H9 (cell line): ENCODE results near the gene HOATZ. TPM values are rescaled to one million over a fixed set of nuclear protein-coding genes. Genes with fewer than 3 reads are reported as not detected.

Experiments
- DNase-seq: peaks from one replicate; pipeline ENCODE4 v3.0.0-alpha.2; 2017
- H2AFZ ChIP-seq: one replicate; pipeline ENCODE4 v1.6.1; 2013; ENCODE audit warnings: mild to moderate bottlenecking, low read length, control low read depth, moderate library complexity
- H2AK5ac ChIP-seq: 2 replicates; pipeline ENCODE4 v1.6.1; 2013; ENCODE audit warnings: low read length, control low read depth, mixed read lengths; ENCODE audit not compliant: insufficient read length
- H2BK120ac ChIP-seq: one replicate; pipeline ENCODE4 v1.6.1; 2013; ENCODE audit warnings: low read depth, mild to moderate bottlenecking, low read length, control low read depth, inconsistent platforms; ENCODE audit not compliant: poor library complexity, severe bottlenecking
- H2BK12ac ChIP-seq: 2 replicates; pipeline ENCODE4 v1.6.1; 2013; ENCODE audit warnings: low read length, control low read depth, mixed read lengths, low read depth; ENCODE audit not compliant: insufficient read length
- H2BK15ac ChIP-seq: 2 replicates; pipeline ENCODE4 v1.6.1; 2013; ENCODE audit warnings: low read depth, low read length, control low read depth
- H2BK20ac ChIP-seq: one replicate; pipeline ENCODE4 v1.6.1; 2013; ENCODE audit warnings: low read depth, mild to moderate bottlenecking, low read length, control low read depth, inconsistent platforms; ENCODE audit not compliant: poor library complexity, severe bottlenecking
- H2BK5ac ChIP-seq: 2 replicates; pipeline ENCODE4 v1.6.1; 2013; ENCODE audit warnings: low read length, control low read depth, mixed read lengths; ENCODE audit not compliant: insufficient read length
- H3K14ac ChIP-seq: 2 replicates; pipeline ENCODE4 v1.6.1; 2013; ENCODE audit warnings: low read length, control low read depth; ENCODE audit not compliant: insufficient read depth
- H3K18ac ChIP-seq: 2 replicates; pipeline ENCODE4 v1.6.1; 2013; ENCODE audit warnings: low read depth, mild to moderate bottlenecking, mixed read lengths, low read length, control low read depth; ENCODE audit not compliant: insufficient read length
- H3K23ac ChIP-seq: 2 replicates; pipeline ENCODE4 v1.6.1; 2013; ENCODE audit warnings: low read length, control low read depth, mixed read lengths, low read depth; ENCODE audit not compliant: insufficient read length
- H3K23me2 ChIP-seq: 2 replicates; pipeline ENCODE4 v1.6.1; 2013; ENCODE audit warnings: low read depth, mild to moderate bottlenecking, mixed read lengths, low read length, control low read depth; ENCODE audit not compliant: insufficient read length, poor library complexity, severe bottlenecking
- H3K27ac ChIP-seq: 2 replicates; pipeline ENCODE4 v1.5.1; 2013; ENCODE audit warnings: low read length, control low read depth, mixed read lengths, low read depth; ENCODE audit not compliant: insufficient read length
- H3K27me3 ChIP-seq: 2 replicates; pipeline ENCODE4 v1.6.1; 2013; ENCODE audit warnings: low read length, control low read depth, inconsistent platforms; ENCODE audit not compliant: insufficient read depth
- H3K4ac ChIP-seq: 2 replicates; pipeline ENCODE4 v1.6.1; 2013; ENCODE audit warnings: low read depth, mild to moderate bottlenecking, control low read depth, inconsistent platforms, low read length, moderate library complexity
- H3K4me1 ChIP-seq: 2 replicates; pipeline ENCODE4 v1.6.1; 2013; ENCODE audit warnings: low read length, control low read depth, inconsistent platforms; ENCODE audit not compliant: insufficient read depth
- H3K4me2 ChIP-seq: 2 replicates; pipeline ENCODE4 v1.6.1; 2013; ENCODE audit warnings: low read length, control low read depth, mixed read lengths; ENCODE audit not compliant: insufficient read length, insufficient read depth
- H3K56ac ChIP-seq: 2 replicates; pipeline ENCODE4 v1.6.1; 2013; ENCODE audit warnings: low read depth, mild to moderate bottlenecking, mixed read lengths, low read length, control low read depth; ENCODE audit not compliant: insufficient read length
- H3K79me1 ChIP-seq: 2 replicates; pipeline ENCODE4 v1.6.1; 2013; ENCODE audit warnings: low read depth, mild to moderate bottlenecking, moderate library complexity, low read length, control low read depth, inconsistent platforms; ENCODE audit not compliant: insufficient read depth, poor library complexity, severe bottlenecking
- H3K79me2 ChIP-seq: 2 replicates; pipeline ENCODE4 v1.6.1; 2013; ENCODE audit warnings: low read length, control low read depth, inconsistent platforms; ENCODE audit not compliant: insufficient read depth
- H3K9ac ChIP-seq: 2 replicates; pipeline ENCODE4 v1.6.1; 2013; ENCODE audit warnings: low read length, control low read depth, mixed read lengths; ENCODE audit not compliant: insufficient read length; ENCODE audit errors: extremely low read depth
- H3K9me3 ChIP-seq: one replicate; pipeline ENCODE4 v1.6.1; 2013; ENCODE audit warnings: low read depth, low read length, inconsistent platforms; ENCODE audit not compliant: control insufficient read depth
- H3T11ph ChIP-seq: one replicate; pipeline ENCODE4 v1.6.1; 2013; ENCODE audit warnings: mild to moderate bottlenecking, low read length, control low read depth, inconsistent platforms
- H4K20me1 ChIP-seq: one replicate; pipeline ENCODE4 v1.6.1; 2013; ENCODE audit not compliant: control insufficient read depth, insufficient read length, insufficient read depth
- H4K5ac ChIP-seq: 2 replicates; pipeline ENCODE4 v1.6.1; 2013; ENCODE audit warnings: low read depth, mild to moderate bottlenecking, mixed read lengths, low read length, control low read depth; ENCODE audit not compliant: insufficient read length
- H4K8ac ChIP-seq: replicated peaks from 2 replicates; pipeline ENCODE4 v1.6.1; 2013; ENCODE audit warnings: low read length, control low read depth, mixed read lengths, low read depth; ENCODE audit not compliant: insufficient read length
- H4K91ac ChIP-seq: 2 replicates; pipeline ENCODE4 v1.6.1; 2013; ENCODE audit warnings: low read depth, mild to moderate bottlenecking, moderate library complexity, mixed read lengths, low read length, control low read depth; ENCODE audit not compliant: insufficient read length
- H3K27ac Mint-ChIP-seq, 3 experiments: 2 replicates in 2 of 3; 3 replicates in 1 of 3; pipeline ENCODE4 v1.8.0; 2020 to 2021; ENCODE audit warnings: mixed read lengths in 3 of 3, mild to moderate bottlenecking in 1 of 3, moderate library complexity in 1 of 3
- H3K27me3 Mint-ChIP-seq: 2 replicates; pipeline ENCODE4 v1.8.0; 2021; ENCODE audit warnings: low read depth, mild to moderate bottlenecking, moderate library complexity, mixed read lengths
- H3K36me3 Mint-ChIP-seq, 3 experiments: 2 replicates in 2 of 3; 3 replicates in 1 of 3; pipeline ENCODE4 v1.8.0; 2020 to 2021; ENCODE audit warnings: low read depth in 3 of 3, mixed read lengths in 3 of 3; ENCODE audit not compliant: insufficient read depth in 1 of 3
- H3K4me1 Mint-ChIP-seq, 2 experiments: 2 replicates each; pipeline ENCODE4 v1.8.0; 2020; ENCODE audit warnings: mixed read lengths in 2 of 2
- H3K4me3 Mint-ChIP-seq, 2 experiments: 2 replicates in 1 of 2; 3 replicates in 1 of 2; pipeline ENCODE4 v1.8.0; 2020 to 2021; ENCODE audit warnings: mild to moderate bottlenecking in 2 of 2, mixed read lengths in 2 of 2, moderate library complexity in 1 of 2
- H3K9me3 Mint-ChIP-seq, 2 experiments: 2 replicates in 1 of 2; 3 replicates in 1 of 2; pipeline ENCODE4 v1.8.0; 2020; ENCODE audit warnings: mild to moderate bottlenecking in 2 of 2, mixed read lengths in 2 of 2, moderate library complexity in 1 of 2
- WGBS: extraction: QIAGEN DNeasy Blood & Tissue Kit; methylation state at CpG from one replicate; pipeline ENCODE4 v1.1.7; 2013; ENCODE audit warnings: missing lambda C conversion rate, low lambda C conversion rate, mixed read lengths; ENCODE audit not compliant: insufficient read length; ENCODE audit errors: extremely low coverage; 5-methylcytosine and 5-hydroxymethylcytosine counted together
- total RNA-seq: library from RNA; stranded (reverse); gene quantifications from 2 replicates; pipeline ENCODE4 v1.2.1, GENCODE V29; 2021
- TF ChIP-seq, protein P1 (sequence below): fragments of 200-600 bp; sonication (generic); conservative IDR thresholded peaks from 3 replicates; pipeline ENCODE4 v1.8.0; 2021; ENCODE audit warnings: antibody characterized with exemption, mild to moderate bottlenecking

Gene HOATZ
- total RNA-seq, 1 experiment from 2014 or later, result not detected

DNA sequence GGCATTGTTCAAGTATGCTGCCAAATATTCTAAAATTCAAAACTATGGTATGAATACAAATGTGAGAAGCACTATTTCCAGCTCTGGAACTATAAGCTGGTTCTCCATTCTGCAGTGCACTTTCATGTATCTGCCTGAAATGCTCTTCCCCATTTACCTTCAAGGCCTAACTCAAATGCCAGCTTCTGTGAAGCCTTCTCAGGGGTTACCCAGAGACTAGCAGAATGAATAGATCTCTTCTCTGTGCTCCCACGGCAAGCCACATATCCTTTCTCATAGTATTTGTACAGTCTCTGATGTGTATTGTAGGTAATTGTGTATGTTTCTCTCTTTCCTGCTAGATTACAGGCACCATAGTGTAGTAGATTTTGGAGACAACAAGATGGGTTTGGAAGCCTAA, 4.1 kb downstream of the HOATZ start:
- H3K4ac ChIP-seq, result no peak overlapping the region
- no peaks in the 10 kb centered on the region for H3K79me2 ChIP-seq
- TF ChIP-seq, protein P1, sequence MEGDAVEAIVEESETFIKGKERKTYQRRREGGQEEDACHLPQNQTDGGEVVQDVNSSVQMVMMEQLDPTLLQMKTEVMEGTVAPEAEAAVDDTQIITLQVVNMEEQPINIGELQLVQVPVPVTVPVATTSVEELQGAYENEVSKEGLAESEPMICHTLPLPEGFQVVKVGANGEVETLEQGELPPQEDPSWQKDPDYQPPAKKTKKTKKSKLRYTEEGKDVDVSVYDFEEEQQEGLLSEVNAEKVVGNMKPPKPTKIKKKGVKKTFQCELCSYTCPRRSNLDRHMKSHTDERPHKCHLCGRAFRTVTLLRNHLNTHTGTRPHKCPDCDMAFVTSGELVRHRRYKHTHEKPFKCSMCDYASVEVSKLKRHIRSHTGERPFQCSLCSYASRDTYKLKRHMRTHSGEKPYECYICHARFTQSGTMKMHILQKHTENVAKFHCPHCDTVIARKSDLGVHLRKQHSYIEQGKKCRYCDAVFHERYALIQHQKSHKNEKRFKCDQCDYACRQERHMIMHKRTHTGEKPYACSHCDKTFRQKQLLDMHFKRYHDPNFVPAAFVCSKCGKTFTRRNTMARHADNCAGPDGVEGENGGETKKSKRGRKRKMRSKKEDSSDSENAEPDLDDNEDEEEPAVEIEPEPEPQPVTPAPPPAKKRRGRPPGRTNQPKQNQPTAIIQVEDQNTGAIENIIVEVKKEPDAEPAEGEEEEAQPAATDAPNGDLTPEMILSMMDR, result no peak

More for the DNA sequence above, 4.1 kb downstream of the HOATZ start:
- no peaks in the 10 kb centered on the region; a peak in 1 of 5 replicates for H3K9me3 Mint-ChIP-seq
- no peak overlapping the region for H2BK12ac ChIP-seq
- H4K20me1 ChIP-seq, result no peaks in the 10 kb centered on the region
- H3K79me1 ChIP-seq, result no peaks in the 10 kb centered on the region
- H2BK20ac ChIP-seq, result no peak overlapping the region
- no peak overlapping the region for H2BK5ac ChIP-seq
- H3K9me3 ChIP-seq, result no peaks in the 10 kb centered on the region
- no peak overlapping the region for H3T11ph ChIP-seq
- no peak overlapping the region for H4K5ac ChIP-seq
- H3K4me3 Mint-ChIP-seq, result no peak overlapping the region
- H3K4me2 ChIP-seq, result no peak overlapping the region
- H3K23ac ChIP-seq, result no peak overlapping the region
- no peak overlapping the region for H2AFZ ChIP-seq
- peaks cover 3% of the 10 kb centered on the region; the same call in 1 of the 2 replicates for H3K4me1 ChIP-seq
- H3K27me3 Mint-ChIP-seq, result peaks cover 21% of the 10 kb centered on the region
- no peak overlapping the region for H3K27ac Mint-ChIP-seq
- H3K9ac ChIP-seq, result no peak overlapping the region
- H3K27ac ChIP-seq, result no peak overlapping the region
- peaks cover 7% of the 10 kb centered on the region; the same call in 1 of the 2 replicates for H3K27me3 ChIP-seq
- no peak overlapping the region for H4K8ac ChIP-seq
- H3K23me2 ChIP-seq, result peaks cover 8% of the 10 kb centered on the region
- H2BK120ac ChIP-seq, result no peak overlapping the region
- no CpG with 5 or more reads among the region's 1 CpG for WGBS
- no peak overlapping the region for H2BK15ac ChIP-seq
- no peak overlapping the region for H3K18ac ChIP-seq
- no peaks in the 10 kb centered on the region for H3K36me3 Mint-ChIP-seq
- H4K91ac ChIP-seq, result no peak overlapping the region
- H3K14ac ChIP-seq, result no peak overlapping the region
- no peak overlapping the region for H3K56ac ChIP-seq
- no peak overlapping the region for H2AK5ac ChIP-seq
- H3K4me1 Mint-ChIP-seq, result peaks cover 4 to 6% of the 10 kb centered on the region in 2 experiments
- DNase-seq, result no peak
